GM03348 (cell line): ENCODE results near the gene MYPN.
A peak's percentile ranks its signal among the peaks of the same experiment; 100 is the strongest.

Experiments used
- DNase-seq: peaks from one replicate; pipeline ENCODE4 v3.0.0; 2012; ENCODE audit warnings: low spot score

MYPN gene

DNA sequence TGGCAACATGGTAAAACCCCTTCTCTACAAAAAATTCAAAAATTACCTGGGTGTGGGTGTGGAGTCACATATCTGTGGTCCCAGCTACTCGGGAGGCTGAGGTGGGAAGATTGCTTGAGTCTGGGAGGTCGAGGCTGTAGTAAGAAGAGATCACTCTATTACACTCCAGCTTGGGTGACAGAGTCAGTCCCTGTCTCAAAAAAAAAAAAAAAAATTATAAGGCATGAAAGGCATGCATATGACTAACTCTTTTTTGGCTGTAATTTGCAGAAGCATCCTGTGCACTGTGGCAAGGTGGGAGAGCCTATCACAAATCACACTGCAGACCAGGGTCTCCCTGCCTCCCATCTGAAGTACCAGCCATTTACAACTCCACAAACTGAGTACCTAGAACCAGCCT, 14.1 kb upstream of the MYPN start:
- peak; percentile 59 for DNase-seq

DNA sequence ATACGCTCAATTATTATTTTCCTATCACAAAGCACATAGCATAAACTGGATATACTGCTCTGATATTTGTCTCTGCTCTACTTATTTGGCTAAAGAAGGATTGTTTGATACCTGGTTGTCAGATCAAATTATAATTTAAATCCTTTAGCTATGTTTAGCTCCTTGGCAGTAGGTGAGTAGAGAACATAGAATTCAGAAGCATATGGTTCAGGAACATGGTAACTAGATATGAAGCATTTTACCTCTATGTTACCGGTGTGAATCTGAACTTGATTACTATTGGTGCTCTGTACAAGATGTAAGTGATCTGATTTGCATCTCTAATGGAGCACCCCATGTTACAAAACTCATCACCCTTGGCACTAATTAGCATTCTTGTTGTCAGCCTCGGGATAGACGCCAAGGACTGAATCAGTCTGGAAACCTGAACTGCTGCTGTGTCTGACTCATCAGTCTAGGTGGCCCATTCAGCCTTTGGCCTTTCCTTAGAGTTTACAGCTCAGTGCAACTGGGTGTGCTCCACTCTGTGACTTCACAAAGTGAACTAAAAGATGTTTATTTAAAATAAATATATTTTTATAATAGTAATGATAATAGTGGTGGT, 12.3 kb upstream of the MYPN start:
- peak; percentile 78 for DNase-seq

GRCh38 chr10:68099736-68100135, 9.6 kb upstream of the MYPN start:
- DNase-seq = peak; percentile 63

DNA sequence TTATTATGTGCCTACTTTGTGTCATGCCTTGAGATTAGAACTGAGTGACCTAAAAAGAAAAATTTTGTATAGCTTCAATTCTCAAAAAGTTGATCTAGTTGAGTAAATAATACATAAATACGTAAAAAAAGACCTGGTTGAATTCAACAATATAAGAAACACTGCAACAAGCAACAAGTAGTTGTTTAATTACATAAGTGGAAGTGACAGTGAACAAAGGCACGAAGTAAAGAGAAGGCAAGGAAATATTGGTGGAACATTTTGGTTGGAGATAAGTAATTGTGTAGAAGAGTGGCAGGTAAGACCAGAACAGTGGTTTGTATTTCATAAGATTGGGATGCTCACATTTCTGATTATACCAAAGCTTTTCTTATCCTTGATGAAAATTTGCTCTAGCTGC, 8.2 kb upstream of the MYPN start:
- DNase-seq = no peak

- DNase-seq = no peak
These were observed 5.9 kb upstream of the MYPN start for GRCh38 chr10:68103261-68103878.

GRCh38 chr10:68103901-68104300, 5.4 kb upstream of the MYPN start:
- DNase-seq = no peak

DNA sequence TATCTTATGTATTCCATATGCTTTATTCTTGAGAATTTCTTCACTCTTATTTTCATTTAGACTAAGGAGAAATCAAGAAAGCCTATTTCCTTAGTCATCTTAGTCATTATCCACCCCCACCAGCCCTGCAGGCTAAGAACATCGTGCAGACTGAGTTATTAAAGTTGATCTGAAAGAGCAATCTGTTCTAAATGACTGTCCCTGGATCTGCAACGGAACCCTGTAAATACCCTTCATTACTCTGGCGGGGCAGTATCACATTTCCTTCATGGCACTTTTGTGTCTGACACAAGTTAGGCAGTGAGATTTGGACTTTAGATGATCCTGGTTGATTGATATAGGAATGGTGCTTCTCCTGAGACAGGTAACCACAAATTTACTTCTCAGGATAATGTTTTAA, 3.5 kb upstream of the MYPN start:
- DNase-seq = peak; percentile 51

DNA sequence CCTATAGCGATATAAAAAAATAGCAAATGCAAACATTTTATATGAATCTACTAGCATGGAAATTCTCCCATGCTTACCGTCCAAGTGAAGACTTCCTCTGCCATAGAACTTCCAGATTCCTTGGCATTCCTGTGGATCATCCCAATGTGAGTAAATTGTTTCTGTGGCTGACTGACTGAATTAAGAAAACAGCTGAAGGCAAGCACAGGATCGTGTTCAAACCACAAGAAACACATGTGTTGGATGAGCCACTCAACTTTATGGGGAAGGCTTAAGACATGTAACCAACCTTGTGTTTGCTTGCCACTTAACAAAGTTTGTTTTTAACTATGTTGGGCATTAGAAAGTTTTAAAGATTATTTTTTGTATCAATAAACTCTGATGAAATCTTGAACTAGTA, 2.6 kb upstream of the MYPN start:
- peak; percentile 69 for DNase-seq

DNA sequence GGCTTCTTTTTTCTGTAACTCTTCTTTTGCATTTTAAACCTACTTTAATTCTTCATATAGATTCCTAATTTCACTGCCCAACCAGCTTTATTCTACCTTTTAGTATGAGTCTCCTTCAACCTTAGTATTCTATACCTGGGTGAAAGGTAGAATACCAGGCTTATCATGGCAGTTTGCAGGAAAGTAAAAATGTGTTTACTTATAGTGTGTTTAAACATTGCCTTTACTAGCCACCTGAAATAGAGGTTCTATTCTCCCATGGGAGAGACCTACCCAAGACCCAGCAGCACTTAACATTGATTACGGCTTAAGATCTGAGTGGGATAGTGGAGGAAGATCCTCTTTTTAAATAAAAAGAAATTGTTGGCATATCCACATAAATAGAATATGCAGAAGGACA, 1.6 kb upstream of the MYPN start:
- no peak for DNase-seq

- DNase-seq = no peak
These were observed 1.2 kb upstream of the MYPN start for GRCh38 chr10:68108051-68108450.

DNA sequence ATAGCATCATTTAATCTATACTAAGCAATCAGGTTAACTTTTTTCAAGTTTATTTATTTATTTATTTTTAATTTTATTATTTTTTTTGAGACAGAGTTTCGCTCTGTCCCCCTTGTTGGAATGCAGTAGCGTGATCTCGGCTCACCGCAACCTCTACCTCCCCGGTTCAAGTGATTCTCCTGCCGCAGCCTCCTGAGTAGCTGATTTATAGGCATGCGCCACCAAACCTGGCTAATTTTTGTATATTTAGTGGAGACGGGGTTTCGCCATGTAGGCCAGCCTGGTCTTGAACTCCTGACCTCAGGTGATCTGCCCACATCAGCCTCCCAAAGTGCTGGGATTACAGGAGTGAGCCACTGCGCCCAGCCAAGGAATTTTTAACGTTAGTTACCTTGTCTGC, 635 bp upstream of the MYPN start:
- DNase-seq = no peak

DNA sequence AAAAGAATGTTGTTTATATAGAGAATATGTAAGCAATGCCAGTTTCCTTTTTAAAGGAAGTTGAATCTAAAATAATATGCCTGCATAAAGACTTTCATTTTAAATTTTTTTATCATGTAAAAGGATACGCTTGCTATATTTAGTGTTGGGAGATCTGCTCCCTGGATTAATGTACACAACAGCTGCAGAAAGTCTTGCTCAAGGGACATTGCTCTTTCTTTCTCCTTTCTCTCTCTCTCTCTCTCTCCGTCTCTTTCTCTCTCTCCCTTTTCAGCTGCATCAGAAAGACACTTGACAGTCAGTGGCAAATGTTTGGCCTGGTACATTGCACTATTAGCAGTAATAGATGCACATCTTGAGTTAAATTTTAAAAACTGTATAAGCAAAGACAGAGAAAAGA, 739 bp downstream of the MYPN start:
- DNase-seq = no peak

GRCh38 chr10:68111584-68111983, 2.3 kb downstream of the MYPN start:
- DNase-seq = no peak

- no peak for DNase-seq
These were observed 3.5 kb downstream of the MYPN start for GRCh38 chr10:68112837-68113236.

- DNase-seq = no peak
These were observed 9.4 kb downstream of the MYPN start for GRCh38 chr10:68118657-68119056.

DNA sequence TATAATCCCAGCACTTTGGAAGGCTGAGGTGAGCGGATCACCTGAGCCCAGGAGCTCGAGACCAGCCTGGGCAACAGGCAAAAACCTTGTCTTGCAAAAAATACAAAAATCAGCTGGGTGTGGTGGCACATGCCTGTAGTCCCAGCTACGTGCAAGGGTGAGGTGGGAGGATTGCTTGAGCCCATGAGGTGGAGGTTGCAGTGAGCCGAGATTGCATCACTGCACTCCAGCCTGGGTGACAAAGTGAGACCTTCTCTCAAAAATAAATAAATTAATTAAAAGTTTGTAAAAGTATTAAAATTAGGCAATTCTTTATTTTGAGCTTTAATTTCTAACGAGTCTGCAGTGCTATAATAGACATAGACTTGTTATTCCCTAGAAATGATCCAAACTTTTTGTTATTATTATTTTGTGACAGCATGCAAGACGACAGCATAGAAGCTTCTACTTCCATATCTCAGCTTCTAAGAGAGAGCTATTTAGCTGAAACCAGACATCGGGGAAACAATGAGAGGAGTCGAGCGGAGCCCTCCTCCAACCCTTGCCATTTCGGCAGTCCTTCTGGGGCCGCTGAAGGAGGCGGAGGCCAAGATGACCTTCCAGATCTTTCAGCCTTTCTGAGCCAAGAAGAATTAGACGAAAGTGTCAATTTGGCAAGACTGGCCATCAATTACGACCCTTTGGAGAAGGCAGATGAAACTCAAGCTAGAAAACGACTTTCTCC, 11.9 kb downstream of the MYPN start:
- no peak for DNase-seq

- peak; percentile 12 for DNase-seq
These were observed 12.6 kb downstream of the MYPN start for GRCh38 chr10:68121852-68122251.

DNA sequence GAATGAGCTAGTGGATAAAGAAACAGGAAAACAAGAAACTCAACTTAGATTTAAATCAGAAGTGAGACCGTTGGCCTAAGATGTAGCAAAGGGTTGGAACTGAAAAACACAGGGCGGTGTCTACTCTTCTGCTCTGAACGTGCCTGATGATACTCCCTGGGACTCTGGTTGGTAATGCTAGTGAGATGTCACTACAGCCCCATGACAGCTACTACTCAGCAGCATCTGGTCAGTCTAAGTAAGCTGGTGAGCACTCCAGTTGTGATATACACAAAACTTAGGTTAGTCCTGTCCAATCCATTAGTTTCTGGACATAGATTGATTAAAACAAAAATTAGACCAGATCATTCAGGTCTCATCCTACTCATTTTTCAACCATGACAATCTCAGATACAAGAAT, 15.4 kb downstream of the MYPN start:
- DNase-seq = no peak

- no peak for DNase-seq
These were observed 16.5 kb downstream of the MYPN start for GRCh38 chr10:68125772-68126171.

DNA sequence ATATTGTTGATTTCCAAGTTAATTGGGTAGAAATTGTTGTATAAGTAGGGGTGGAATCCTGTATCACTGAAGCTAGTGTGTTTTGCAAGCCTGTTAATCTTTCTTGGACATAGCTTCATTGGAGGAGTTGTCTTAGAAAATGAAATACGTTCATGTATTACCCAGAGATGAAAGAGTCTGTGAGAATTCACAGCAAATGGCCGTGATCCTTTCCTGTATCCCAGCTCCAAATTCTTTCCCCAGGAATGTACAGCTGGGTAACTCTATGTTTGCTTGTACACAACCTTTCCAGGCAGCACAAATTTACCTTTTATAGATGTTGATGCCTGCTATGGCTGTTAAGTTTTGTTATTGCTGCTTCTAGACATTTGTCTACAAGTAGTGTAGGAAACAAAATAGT, 18.7 kb downstream of the MYPN start:
- DNase-seq = no peak

- DNase-seq = no peak
These were observed 23.1 kb downstream of the MYPN start for GRCh38 chr10:68132391-68132790.

DNA sequence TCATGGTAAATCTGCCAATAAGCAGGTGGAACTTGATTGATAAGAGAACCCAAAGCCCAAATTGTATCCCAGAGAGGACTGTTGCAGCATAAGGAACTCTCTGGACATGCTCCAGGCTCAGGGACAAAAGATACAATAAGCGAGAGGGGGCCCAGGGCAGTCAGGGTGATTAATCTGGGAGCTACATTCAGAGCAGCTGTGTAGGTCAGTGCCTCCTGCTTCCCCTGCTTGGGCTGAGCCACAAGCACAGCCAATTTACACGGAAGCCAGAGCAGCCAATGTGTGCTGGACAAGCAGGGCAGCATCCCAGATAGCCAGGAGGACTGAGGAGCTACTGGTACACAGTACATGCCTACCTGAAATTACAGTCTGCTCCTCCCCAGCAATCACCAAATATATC, 24.2 kb downstream of the MYPN start:
- no peak for DNase-seq

GRCh38 chr10:68135362-68135761, 26.1 kb downstream of the MYPN start:
- peak; percentile 50 for DNase-seq
